Activated effector memory CD4-positive, alpha-beta T cell treated with Interleukin-2 at 50 U/mL for 16 hours (primary cell): ENCODE results near the gene ARHGAP45.
"Not testable (repeated sequence)": the region's sequence is repeated elsewhere in the genome, so short reads cannot be mapped to it uniquely, and the experiment has no call there.

Experiments used
- DNase-seq: peaks from one replicate; pipeline ENCODE4 v3.0.0-alpha.2; 2020

ARHGAP45 gene

DNA sequence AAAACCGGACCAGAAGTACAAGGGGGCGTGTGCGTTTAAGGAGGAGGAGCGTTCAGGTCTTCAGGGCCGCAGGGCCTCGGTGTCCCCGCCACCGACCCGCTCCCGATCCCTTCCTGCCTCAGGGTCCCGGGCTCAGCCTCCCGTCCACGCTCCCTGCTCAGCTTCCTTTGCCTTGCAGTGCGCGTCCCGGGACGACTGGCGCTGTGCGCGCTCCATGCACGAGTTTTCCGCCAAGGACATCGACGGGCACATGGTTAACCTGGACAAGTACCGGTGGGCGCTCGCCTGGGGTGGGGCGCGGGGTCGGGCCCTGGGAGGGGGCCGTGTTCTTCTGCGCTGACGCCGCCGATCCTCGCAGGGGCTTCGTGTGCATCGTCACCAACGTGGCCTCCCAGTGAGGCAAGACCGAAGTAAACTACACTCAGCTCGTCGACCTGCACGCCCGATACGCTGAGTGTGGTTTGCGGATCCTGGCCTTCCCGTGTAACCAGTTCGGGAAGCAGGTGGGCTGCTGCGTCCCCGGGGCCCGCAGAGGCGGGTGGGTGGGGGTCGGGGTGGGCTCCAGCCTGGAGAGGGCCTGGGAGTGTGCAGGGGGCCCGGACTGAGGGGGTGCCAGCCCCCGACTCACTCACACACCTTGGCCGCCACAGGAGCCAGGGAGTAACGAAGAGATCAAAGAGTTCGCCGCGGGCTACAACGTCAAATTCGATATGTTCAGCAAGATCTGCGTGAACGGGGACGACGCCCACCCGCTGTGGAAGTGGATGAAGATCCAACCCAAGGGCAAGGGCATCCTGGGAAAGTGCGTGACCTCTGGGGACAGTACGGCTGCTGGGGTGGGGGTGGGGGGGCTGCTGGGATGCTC is 38.3 kb downstream of the ARHGAP45 start:
- DNase-seq = no peak

DNA sequence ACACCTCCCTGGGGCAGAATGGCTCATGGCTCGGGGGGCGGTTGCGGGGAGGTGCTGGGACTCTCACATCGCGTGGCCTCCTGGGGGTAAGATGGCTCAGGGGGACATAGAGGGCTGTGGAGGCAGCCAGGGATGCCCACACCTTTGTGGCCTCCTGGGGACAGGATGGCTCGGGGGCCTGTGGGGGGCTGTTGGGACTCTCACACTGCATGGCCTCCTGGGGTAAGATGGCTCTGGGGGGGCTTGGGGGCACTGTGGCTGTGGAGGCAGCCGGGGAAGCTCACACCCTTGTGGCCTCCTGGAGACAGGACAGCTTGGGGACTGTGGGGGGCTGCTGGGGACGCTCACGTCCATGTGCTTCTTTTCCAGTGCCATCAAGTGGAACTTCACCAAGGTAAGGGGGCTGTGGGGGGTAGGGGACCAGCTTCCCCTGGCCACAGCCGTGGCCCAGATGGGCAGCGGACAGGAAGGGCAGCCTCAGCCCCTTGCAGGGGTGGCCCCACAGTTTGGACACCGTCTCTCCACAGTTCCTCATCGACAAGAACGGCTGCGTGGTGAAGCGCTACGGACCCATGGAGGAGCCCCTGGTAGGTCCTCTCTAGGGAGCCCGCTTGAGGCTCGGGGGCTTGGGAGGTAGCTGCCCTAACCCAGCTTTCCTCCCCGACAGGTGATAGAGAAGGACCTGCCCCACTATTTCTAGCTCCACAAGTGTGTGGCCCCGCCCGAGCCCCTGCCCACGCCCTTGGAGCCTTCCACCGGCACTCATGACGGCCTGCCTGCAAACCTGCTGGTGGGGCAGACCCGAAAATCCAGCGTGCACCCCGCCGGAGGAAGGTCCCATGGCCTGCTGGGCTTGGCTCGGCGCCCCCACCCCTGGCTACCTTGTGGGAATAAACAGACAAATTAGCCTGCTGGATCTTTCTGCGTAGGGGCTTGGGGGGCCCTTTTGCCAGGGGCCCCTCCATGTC is 39.2 kb downstream of the ARHGAP45 start:
- no peak for DNase-seq

DNA sequence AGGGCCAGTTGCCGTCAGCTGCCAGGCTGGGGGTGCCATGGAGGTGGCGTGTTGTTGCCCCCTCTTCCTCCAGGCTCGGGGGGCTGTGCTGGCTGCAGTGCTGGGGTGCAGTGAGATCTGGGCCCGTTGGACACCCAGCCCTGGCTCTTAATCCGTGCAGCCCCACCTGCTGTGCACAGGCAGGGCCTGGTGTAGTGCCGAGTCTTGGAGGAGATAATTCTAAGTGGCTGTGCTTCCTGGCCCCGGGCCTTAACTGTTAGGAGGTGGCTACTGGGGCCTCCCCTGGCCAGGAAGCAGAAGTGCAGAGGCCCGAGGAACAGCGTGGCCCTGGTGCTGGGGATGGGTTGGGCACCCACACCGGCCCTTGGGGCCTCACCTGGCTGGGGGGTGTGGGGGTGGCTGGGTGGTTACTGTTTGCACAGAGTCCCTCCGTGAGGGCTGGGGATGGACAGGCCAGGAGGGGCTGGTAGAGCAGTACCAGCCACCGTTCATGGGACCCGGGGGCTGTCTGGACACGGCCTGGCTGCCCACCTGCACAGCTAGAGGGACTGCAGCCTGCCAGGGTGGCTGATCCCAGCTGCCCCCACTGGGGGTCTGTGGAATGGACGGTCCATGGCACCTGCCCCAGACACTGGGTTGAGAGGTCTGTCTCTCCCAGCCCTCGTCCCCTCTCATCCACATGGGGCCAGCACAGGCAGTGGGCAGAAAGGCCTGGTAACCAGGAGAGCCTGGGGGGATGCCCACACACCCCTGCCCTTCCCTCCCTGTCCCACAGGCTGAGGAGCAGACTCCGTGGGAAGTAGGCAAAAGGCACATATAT is 40.1 kb downstream of the ARHGAP45 start:
- DNase-seq = no peak

DNA sequence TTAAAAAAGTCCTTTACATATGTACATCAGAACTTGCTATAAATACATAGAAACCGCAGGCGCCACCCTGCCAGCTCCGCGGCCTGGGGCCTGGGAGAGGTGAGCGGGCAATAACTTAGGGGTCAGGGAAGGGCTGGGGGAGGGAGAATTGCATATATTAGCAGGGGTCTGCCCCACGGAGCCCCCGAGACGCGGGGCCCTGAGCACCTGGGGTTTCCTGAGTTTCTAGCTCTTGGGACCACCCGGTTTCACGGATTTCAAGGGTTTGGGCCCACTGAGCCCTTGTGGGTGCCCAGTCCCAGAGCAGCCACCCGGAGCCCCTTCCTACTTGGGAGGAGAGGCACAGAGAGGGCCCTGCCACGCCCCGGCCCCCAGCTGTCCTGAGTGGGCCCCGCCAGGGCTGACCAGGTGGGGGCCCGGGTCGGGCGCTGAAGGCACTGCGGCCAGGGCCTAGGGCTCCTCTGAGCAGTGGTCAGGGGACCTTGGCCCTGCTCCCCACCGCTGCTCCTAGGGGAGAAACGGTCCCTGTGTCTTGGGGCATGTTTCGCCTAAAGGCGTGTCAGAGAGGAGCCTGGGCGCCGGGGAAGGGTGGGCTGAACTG is 40.8 kb downstream of the ARHGAP45 start:
- DNase-seq = no peak

DNA sequence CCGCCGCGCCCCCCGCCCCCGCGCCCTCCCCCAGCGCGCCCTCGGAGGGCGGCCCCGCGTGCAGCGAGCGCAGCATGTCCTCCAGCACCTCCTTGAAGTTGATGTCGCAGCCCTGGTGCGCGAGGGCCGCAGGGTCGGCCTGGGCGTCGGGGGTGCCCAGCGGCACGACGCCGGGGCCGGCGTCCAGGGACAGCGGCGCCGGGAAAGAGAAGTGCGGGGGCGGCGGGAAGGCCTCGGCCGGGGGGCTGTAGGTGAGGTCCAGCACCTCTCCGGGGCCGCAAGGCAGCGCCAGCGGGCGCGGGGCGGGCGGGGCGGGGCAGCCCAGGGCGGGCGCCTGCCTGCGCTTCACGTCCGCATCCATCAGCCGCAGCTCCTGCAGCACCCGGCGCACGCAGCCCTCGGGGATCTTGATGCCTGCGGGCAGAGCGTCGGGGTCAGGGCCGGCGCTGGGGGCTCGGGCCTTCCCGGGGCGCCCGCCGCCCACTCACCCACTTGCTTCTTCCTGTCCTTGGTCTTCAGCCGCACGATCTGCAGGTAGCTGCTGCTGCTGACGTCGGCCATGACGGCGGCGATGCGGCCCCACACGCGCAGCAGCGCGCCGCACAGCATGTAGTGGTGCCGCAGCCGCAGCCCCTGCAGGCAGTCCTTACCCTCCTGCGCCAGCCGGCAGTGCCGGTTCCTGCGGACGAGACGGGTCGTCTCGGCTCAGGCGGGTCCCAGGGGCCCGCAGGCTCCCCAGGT is 41.5 kb downstream of the ARHGAP45 start:
- no peak for DNase-seq

DNA sequence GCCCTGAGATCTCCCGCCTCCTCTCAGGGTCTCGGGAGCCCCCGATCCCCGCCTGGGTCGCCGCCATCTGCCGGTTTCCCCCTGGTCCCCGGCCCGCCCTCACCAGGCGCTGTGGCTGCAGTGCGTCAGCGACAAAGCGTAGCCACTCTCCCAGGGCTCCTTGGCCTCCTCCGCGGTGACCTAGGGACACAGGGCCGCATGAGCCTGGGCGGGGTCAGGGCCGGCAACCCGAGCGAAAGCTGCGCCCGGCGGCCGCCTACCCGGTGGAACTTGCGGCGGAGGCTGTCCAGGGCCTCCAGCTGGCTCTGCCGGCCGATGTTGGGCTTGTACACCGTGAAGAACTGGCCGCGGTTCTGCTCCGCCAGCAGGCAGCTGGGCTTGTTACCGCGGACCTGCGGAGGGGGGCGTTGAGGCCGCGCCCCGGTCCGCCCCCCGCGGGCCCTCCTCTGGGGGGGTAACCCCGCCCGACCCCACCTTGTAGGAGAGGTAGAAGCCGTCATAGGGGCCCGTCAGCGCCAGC is 42.1 kb downstream of the ARHGAP45 start:
- DNase-seq = no peak

DNA sequence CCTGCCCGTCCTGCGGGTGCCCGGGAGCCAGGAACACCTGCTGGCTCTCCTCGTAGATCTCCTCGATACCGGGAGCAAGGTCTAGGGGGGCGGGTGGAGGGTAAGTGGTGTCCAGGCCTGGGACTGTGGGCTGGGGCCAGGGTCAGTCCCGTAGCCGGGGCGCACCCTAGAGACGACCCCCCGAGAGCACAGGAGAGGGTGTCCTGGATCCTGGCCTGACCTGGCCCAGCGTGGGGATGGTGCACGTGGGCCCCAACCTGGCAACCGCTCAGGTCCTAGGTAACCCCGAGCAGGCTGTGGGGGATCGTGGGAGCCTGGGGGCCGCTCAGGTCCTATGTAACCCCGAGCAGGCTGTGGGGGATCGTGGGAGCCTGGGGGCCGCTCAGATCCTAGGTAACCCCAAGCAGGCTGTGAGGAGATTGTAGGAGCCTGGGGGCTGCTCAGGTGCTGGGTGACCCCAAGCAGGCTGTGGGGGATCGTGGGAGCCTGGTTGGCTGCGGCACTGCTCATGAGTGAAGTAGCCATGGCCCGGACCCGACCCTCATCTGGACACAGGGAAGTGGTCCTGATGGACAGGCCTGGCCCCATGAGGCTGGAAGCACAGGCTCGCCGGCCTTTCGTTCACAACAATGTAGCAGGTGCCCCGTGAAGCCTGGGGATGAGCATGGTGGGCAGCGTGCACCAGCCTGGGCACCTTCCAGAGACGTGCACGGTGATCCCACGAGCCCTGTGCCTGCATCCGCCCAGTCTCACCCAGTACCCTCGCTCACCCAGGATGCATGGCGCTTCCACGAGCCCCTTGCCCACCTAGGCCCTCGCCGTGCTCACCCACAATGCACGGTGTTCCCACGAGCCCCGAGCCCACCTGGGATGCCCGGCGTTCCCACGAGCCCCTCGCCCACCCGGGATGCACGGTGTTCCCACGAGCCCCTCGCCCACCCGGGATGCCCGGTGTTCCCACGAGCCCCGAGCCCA is 43.0 kb downstream of the ARHGAP45 start:
- no peak for DNase-seq

DNA sequence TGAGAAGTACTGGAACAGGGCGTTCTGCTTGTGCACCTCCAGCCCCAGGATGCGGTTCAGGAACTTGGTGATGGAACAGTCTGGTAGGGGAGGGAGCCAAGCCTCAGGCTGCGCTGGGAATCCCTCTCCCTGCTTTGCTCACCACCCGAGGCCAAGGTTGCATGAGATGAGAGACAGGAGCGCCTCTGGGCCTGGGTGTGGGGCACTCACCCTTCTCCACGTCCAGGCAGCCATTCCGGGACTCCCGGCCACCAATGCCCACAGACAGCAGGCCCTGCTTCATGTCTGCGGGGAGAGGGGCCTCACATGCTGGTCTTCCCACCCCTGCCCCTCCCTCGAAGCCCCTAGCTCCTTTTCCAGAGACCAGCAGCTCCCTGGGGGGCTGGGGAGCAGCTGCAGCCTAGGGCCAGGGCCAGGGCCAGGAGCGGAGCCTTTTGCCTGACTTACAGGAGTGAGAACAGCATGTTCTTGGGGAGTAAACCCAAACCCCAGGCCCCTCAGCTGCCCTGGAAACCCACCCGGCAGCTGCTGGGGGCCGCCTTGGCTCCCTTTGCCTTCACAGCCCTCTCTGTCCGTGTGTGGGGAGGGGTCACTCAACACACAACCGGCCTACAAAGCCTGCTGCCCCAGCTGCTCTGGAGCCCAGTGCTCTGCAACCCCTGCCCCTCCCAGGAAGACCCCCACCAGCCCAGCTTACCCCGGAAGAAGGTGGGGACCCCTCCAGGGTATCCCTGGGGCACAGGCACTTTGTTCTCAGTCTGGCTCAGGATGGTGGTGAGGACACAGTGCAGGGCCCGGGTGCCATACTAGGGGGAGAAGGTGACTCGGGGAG is 44.1 kb downstream of the ARHGAP45 start:
- no peak for DNase-seq

DNA sequence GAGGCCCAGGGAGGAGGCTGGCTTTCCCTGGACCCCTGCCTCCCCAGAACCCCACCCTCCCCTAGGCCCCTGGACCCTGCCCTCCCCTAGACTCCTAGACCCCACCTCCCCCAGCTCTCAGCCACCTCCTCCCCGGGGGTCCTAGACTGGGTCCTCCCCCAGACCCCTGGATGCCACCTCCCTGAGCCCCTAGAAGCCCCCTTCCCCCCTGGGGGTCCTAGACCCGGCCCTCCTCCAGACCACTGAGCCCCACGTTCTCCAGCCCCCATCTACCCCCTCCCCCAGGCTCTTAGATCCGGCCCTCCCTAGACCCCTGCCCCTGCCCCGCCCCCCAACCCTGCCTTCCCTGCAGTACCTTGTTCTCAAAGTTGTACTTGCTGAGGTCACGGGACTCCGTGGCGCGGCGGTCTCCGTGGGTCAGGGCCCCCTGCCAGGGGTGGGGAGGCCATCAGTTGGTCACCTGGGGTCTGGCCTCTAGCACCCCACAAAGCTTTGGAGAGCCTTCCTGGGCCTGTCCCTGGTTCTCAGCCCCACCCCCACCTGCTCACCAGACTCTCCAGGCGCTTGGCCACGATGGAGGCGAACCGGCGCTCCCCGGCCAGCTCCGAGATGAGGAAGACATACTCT is 44.8 kb downstream of the ARHGAP45 start:
- DNase-seq = no peak

DNA sequence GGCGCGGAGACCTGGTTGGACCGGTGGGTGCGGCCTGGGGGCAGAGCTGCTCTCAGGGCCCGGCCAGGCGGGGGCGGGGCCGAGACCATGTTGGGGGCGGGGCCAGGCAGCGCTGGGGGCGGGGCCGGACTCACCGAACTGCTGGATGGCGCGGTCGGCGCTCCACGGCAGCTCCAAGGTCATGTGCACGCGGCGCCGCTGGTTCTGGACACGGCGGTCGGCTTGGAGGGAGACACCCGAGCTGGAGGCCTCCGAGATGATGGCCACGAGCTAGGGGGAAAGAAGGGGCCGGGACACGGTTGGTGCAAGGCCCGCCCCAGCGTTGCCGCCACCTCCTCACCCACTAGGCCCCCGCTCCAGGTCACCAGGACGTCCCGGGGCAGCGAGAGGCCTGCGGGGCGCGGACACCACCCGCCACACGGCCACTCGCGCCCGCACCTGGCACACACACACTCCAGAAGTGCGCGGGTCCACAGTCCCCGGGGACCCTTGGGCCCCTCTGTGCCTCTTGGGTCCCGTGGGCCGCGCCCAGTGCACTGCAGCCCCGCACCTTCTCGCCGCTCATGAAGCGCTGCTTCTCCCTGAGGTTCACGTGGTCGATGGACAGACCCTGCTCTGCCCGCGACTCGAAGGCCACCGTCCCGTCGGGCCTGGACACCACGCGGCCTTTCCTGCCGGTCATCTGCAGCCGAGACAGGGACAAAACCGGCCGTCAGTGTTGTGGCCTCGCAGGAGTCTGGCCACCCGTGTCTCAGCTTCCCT is 45.5 kb downstream of the ARHGAP45 start:
- no peak for DNase-seq

DNA sequence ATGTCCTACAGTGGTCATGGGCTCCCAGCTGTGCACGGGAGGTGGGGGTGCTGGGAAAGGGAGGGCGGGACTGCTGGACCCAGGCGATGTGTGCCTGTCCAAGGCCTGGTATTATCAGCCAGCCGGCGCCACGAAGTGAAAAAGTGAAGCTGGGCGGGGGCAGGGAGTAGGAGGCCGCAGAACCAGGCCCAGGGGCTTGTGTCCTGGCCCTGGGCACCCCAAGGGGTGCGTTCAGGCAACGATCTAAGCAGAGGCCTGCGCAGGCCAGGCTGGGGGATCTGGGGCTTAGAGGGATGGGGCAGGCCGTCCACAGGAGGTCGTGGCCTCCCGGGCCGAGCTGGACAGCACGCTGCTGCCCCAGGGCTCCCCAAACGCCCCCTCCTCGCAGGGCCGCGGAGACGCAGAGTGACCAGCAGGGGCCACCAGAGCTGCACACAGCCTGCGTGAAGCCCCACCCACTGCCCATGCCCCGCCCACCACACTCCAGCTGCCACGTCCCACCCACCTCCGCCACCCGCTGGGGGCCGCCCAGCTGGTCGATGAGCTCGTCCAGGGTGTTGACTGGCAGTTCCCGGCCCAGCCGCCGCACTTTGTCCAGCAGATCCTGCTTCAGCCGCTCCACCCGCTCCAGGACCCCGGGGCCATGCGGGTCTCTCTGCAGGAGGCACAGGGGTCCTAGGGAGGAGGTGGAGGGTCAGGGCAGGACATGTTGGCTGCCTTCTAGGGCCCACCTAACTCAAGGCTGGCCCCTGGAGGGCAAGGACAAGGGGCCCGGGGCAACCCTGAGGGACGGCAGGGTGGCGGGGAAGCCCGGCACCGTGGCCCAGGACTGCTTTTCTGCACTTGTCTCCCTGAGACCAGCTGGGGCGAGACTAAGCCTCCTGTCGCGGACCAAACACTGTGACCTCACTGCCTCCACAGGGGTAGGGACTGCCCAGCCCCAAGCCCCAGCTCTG is 46.3 kb downstream of the ARHGAP45 start:
- DNase-seq = peak; percentile 64

DNA sequence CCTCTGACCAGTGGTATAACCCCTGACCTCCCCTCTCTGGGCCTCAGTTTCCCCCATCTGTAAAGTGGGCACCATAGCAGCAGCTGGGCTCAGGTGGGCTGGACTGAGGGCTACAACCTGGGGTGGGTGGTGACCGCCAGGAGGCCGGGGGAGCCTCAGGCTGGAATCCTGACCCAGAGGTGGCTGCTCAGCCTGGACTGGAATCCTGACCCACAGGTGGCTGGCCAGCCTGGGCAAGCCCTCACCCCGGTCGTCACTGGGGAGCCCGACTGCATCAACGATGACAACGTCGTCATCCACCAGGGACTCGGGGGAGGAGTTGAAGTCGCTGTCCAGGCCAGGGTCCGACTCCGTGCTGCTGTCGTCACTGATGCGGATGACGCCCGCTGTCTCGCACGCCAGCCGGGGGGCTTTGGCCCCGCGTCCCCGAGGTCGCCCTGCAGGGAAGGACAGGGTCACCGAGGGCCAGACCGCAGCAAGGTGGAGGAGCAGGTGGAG is 47.1 kb downstream of the ARHGAP45 start:
- DNase-seq = no peak

DNA sequence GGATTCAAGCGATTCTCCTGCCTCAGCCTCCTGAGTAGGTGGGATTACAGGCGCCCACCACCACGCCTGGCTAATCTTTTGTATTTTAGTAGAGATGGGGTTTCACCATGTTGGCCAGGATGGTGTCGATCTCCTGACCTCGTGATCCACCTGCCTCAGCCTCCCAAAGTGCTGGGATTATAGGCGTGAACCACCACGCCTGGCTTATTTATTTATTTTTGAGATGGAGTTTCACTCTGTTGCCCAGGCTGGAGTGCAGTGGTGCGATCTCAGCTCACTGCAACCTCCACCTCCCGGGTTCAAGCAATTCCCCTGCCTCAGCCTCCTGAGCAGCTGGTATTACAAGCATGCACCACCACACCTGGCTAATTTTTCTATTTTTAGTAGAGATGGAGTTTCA is 47.8 kb downstream of the ARHGAP45 start:
- DNase-seq = not testable (repeated sequence)

DNA sequence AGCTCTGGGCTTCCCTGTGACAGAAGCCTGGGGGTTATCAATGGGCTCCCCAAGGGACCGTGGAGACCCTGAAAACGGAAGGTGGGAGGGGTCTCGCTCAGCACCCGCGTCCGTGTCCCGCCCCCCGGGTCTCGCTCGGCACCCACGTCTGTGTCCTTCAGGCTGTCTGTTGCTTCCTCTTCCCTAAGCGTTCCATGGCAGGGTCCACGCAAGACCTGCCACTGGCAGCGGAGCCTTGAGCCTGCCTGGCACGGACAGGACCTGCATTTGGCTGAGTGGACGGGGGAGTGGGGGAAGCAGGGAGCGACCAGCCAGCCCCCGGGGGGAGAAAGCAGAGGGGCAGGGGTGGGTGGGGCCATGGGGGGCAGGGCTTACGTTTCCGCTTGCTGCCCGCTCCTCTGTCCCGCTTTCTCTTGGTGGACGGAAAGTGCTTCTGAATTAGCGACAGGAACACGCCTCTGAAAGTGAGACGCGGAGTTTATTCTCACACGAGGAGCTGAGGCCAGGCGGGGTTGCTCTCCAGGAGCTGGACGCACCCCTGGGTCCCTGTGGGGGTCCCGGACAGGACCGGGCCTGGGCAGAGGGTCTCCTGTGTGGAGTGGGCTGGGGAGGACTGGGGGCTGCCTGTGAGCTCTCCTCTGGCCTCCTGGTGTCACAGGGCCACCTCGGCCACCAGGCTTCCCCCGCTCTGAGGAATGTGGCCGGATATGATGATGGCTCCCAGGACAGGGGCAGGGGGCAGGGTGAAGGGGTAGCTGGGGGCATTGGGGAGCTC is 48.9 kb downstream of the ARHGAP45 start:
- no peak for DNase-seq

DNA sequence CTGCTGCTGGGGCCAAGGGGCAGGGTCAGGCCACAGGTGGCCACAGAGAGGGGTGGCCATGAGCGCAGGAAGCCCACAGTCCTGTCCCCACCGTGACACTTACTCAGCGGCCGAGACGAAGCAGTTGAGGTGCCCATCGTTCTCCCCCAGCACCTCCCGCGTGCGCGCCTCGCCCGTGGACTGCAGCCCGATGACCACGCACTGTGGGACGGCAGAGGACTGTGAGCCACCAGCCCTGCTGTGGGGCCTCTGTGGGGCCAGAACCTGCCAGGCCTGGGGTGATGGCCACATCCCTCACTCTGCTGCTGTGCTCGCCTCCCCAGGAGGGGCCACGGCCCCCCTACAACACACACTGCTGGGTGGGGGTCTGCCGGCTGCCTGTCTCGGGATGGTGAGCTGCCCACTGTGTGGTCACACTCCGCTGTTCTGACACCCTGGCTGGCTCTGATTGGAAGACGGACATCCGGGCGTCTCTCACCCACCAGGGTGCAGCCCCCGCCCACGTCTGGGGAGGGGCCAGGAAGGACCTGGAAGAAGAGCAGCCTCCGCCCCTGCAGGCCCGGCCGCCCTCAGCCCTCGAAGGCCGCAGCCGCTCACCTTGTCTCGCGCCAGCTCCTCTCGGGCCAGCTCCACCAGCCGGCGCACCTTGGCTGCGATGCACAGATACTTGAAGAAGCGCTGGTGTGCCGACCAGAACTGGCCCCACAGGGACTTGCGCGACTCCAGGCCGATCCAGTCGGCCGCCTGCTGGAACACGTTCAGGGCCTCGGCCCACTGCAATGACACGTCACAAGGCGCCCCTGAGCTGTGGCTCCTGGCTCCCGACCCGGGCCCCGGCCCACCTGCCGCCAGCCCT is 50.0 kb downstream of the ARHGAP45 start:
- DNase-seq = no peak
